ENCODE data around the gene FAM131C.

DNA sequence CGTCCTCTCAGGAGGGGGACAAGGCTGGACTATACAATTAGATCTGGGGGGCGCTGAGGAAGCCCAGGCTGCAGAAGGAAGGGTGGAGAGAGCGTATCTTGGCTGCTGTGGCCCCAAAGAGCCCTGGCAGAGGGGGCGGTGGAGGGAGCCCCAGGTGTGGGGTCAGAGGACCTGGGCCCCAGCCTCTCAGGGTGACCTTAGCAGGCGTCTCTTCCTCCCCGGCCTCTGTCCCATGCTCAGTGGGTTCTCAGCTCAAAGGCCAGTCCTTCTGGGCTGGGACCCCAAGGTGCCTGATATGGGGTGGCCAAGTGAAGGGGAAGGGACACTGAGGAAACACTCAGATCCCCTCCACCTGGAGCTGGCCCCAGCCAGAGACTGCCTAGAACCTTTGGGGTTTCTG lies 1.8 kb downstream of the FAM131C start:
- TF ChIP-seq, protein P1, sequence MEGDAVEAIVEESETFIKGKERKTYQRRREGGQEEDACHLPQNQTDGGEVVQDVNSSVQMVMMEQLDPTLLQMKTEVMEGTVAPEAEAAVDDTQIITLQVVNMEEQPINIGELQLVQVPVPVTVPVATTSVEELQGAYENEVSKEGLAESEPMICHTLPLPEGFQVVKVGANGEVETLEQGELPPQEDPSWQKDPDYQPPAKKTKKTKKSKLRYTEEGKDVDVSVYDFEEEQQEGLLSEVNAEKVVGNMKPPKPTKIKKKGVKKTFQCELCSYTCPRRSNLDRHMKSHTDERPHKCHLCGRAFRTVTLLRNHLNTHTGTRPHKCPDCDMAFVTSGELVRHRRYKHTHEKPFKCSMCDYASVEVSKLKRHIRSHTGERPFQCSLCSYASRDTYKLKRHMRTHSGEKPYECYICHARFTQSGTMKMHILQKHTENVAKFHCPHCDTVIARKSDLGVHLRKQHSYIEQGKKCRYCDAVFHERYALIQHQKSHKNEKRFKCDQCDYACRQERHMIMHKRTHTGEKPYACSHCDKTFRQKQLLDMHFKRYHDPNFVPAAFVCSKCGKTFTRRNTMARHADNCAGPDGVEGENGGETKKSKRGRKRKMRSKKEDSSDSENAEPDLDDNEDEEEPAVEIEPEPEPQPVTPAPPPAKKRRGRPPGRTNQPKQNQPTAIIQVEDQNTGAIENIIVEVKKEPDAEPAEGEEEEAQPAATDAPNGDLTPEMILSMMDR (IDR thresholded peaks at IDR 0.05), result no peak
- TF ChIP-seq POLR2A (IDR thresholded peaks at IDR 0.05) (no peak), POLR2AphosphoS5 (IDR thresholded peaks at IDR 0.05) (no peak)

Measured in prostate gland (tissue), 2 donors.